Panc1 (cell line): Measurements from ENCODE around the gene JPH4.

Source experiments
- POLR2AphosphoS5 ChIP-seq: IDR thresholded peaks from 2 replicates; pipeline ENCODE4 v1.6.1; 2012; ENCODE audit warnings: mild to moderate bottlenecking, low read depth, low read length, moderate library complexity
- SIN3A ChIP-seq: IDR thresholded peaks from 2 replicates; pipeline ENCODE4 v1.6.1; 2012; ENCODE audit warnings: low read depth, mild to moderate bottlenecking, low read length, moderate library complexity, borderline replicate concordance; ENCODE audit not compliant: insufficient read depth
- TCF7L2 ChIP-seq: IDR thresholded peaks from 2 replicates; pipeline ENCODE4 v1.6.1; 2011; ENCODE audit warnings: mild to moderate bottlenecking, low read depth, low read length, inconsistent platforms
- TF ChIP-seq, protein P1 (sequence below): fragments of 450-650 bp; IDR thresholded peaks from 2 replicates; pipeline ENCODE4 v1.5.1; 2017; ENCODE audit warnings: mild to moderate bottlenecking
- TF ChIP-seq, protein P2 (sequence below), 2 experiments: IDR thresholded peaks; 2 replicates each; pipeline ENCODE4 v1.6.1; 2011 to 2012; ENCODE audit warnings: low read depth in 2 of 2, control low read depth in 1 of 2, low read length in 1 of 2, mild to moderate bottlenecking in 1 of 2, moderate library complexity in 1 of 2; ENCODE audit not compliant: insufficient read depth in 1 of 2

DNA sequence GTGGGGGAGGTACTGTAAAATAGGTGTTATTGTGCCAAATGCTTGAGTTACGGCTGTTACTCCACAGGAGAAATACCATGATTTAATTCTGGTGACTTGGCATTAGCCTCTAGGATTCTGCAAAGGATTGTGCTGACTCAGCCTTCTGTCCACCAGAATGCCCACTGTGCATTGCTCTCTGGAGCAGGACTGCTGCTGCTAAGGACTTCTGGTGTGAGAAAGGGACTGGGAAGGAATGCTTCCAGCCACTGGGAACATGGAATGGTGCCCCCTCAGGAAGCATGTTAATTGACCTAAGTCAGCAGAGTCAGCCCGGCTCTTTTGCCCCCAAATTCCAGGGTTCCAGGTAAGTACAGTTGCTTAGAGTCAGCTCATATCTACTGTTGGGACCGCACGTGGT is 59.9 kb downstream of the JPH4 start:
- TF ChIP-seq, protein P1, sequence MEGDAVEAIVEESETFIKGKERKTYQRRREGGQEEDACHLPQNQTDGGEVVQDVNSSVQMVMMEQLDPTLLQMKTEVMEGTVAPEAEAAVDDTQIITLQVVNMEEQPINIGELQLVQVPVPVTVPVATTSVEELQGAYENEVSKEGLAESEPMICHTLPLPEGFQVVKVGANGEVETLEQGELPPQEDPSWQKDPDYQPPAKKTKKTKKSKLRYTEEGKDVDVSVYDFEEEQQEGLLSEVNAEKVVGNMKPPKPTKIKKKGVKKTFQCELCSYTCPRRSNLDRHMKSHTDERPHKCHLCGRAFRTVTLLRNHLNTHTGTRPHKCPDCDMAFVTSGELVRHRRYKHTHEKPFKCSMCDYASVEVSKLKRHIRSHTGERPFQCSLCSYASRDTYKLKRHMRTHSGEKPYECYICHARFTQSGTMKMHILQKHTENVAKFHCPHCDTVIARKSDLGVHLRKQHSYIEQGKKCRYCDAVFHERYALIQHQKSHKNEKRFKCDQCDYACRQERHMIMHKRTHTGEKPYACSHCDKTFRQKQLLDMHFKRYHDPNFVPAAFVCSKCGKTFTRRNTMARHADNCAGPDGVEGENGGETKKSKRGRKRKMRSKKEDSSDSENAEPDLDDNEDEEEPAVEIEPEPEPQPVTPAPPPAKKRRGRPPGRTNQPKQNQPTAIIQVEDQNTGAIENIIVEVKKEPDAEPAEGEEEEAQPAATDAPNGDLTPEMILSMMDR: no peak
- TF ChIP-seq SIN3A: no peak
- no peak for TF ChIP-seq TCF7L2
- no peak for TF ChIP-seq POLR2AphosphoS5
- TF ChIP-seq, protein P2, sequence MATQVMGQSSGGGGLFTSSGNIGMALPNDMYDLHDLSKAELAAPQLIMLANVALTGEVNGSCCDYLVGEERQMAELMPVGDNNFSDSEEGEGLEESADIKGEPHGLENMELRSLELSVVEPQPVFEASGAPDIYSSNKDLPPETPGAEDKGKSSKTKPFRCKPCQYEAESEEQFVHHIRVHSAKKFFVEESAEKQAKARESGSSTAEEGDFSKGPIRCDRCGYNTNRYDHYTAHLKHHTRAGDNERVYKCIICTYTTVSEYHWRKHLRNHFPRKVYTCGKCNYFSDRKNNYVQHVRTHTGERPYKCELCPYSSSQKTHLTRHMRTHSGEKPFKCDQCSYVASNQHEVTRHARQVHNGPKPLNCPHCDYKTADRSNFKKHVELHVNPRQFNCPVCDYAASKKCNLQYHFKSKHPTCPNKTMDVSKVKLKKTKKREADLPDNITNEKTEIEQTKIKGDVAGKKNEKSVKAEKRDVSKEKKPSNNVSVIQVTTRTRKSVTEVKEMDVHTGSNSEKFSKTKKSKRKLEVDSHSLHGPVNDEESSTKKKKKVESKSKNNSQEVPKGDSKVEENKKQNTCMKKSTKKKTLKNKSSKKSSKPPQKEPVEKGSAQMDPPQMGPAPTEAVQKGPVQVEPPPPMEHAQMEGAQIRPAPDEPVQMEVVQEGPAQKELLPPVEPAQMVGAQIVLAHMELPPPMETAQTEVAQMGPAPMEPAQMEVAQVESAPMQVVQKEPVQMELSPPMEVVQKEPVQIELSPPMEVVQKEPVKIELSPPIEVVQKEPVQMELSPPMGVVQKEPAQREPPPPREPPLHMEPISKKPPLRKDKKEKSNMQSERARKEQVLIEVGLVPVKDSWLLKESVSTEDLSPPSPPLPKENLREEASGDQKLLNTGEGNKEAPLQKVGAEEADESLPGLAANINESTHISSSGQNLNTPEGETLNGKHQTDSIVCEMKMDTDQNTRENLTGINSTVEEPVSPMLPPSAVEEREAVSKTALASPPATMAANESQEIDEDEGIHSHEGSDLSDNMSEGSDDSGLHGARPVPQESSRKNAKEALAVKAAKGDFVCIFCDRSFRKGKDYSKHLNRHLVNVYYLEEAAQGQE (IDR thresholded peaks at IDR 0.05; ENCODE audit: insufficient read depth in 1 of 2, low read depth in 2 of 2, low read length in 1 of 2): no peak
